Erythroblast (primary cell): ENCODE data around the gene ACKR3.

ENCODE experiments used
- GATA1 ChIP-seq: IDR thresholded peaks from 2 replicates; pipeline ENCODE4 v1.6.1; 2011; ENCODE audit warnings: low read depth, mild to moderate bottlenecking, control low read depth, low read length, moderate library complexity
- POLR2A ChIP-seq: IDR thresholded peaks from 2 replicates; pipeline ENCODE4 v1.6.1; 2011; ENCODE audit warnings: mild to moderate bottlenecking, low read length

DNA sequence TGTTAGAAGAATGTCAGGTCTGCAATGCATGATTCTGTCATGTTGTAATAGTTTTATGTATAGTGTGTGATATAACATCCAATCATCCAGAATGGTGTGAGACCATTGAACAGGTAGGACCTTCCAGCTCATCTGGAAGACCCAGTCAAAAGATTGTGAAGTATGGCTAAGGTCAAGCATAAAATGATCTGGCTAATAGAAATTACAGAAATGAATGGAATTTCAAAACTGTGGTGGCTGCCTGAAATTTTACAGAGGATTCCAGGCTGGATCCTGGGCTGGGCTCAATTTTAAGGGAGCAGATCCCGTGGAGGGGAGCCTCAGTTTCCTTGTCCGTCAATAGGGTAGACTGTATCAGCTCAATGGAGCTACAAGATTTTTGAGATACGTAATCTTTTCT, 39.1 kb downstream of the ACKR3 start:
- no peak for TF ChIP-seq POLR2A
- TF ChIP-seq GATA1 = no peak
